ENCODE results near the gene SCARF2.
"Not testable (repeated sequence)": the region's sequence is repeated elsewhere in the genome, so short reads cannot be mapped to it uniquely, and the experiment has no call there.

SCARF2 gene

GRCh38 chr22:20392983-20393704 is 44.5 kb downstream of the SCARF2 start:
- peak overlapping the region; percentile 77 for H3K4me3 ChIP-seq (ENCODE audit: low read length)
- TF ChIP-seq CTCF (IDR thresholded peaks at IDR 0.05; ENCODE audit: insufficient read depth, low read depth, low read length, missing control alignments) = no peak
- no peak for DNase-seq (ENCODE audit: low read depth)

GRCh38 chr22:20392365-20392881 is 45.2 kb downstream of the SCARF2 start:
- not testable (repeated sequence) for DNase-seq (ENCODE audit: low read depth); H3K4me3 ChIP-seq (ENCODE audit: low read length)

- TF ChIP-seq CTCF (IDR thresholded peaks at IDR 0.05; ENCODE audit: insufficient read depth, low read depth, low read length, missing control alignments) = no peak
- no peak overlapping the region for H3K4me3 ChIP-seq (ENCODE audit: low read length)
- no peak for DNase-seq (ENCODE audit: low read depth)
These were observed 46.4 kb downstream of the SCARF2 start for GRCh38 chr22:20391222-20391621.

GRCh38 chr22:20390394-20390907 is 47.2 kb downstream of the SCARF2 start:
- H3K4me3 ChIP-seq (ENCODE audit: low read length) = no peak overlapping the region
- no peak for DNase-seq (ENCODE audit: low read depth)
- TF ChIP-seq CTCF (IDR thresholded peaks at IDR 0.05; ENCODE audit: insufficient read depth, low read depth, low read length, missing control alignments) = no peak

- no peak for DNase-seq (ENCODE audit: low read depth)
- TF ChIP-seq CTCF (IDR thresholded peaks at IDR 0.05; ENCODE audit: insufficient read depth, low read depth, low read length, missing control alignments) = no peak
- H3K4me3 ChIP-seq (ENCODE audit: low read length) = no peak overlapping the region
These were observed 48.3 kb downstream of the SCARF2 start for GRCh38 chr22:20389288-20389687.

GRCh38 chr22:20388200-20388599 is 49.4 kb downstream of the SCARF2 start:
- H3K4me3 ChIP-seq (ENCODE audit: low read length) = no peak overlapping the region
- TF ChIP-seq CTCF (IDR thresholded peaks at IDR 0.05; ENCODE audit: insufficient read depth, low read depth, low read length, missing control alignments) = no peak
- DNase-seq (ENCODE audit: low read depth) = no peak

GRCh38 chr22:20386972-20387371 is 50.7 kb downstream of the SCARF2 start:
- no peak for DNase-seq (ENCODE audit: low read depth)
- no peak for TF ChIP-seq CTCF (IDR thresholded peaks at IDR 0.05; ENCODE audit: insufficient read depth, low read depth, low read length, missing control alignments)
- no peak overlapping the region for H3K4me3 ChIP-seq (ENCODE audit: low read length)

Data from epithelial cell of esophagus (primary cell).